CD4-positive, alpha-beta T cell treated with Interferon gamma for 1 hour (primary cell): ENCODE measurements around the gene SPRN.
"Not testable (repeated sequence)": the region's sequence is repeated elsewhere in the genome, so short reads cannot be mapped to it uniquely, and the experiment has no call there.

ENCODE experiments used
- DNase-seq: peaks from one replicate; pipeline ENCODE4 v3.0.0-alpha.2; 2020

SPRN gene

GRCh38 chr10:133405272-133405671 is 19.2 kb downstream of the SPRN start:
- no peak for DNase-seq

- DNase-seq = no peak
These were observed 20.6 kb downstream of the SPRN start for GRCh38 chr10:133403784-133404183.

- no peak for DNase-seq
These were observed 21.1 kb downstream of the SPRN start for GRCh38 chr10:133403359-133403758.

GRCh38 chr10:133401981-133402725 is 22.3 kb downstream of the SPRN start:
- DNase-seq = no peak

- no peak for DNase-seq
These were observed 22.9 kb downstream of the SPRN start for GRCh38 chr10:133401500-133401899.

- no peak for DNase-seq
These were observed 23.6 kb downstream of the SPRN start for GRCh38 chr10:133400624-133401424.

- DNase-seq = no peak
These were observed 25.3 kb downstream of the SPRN start for GRCh38 chr10:133399123-133399601.

- DNase-seq = no peak
These were observed 26.5 kb downstream of the SPRN start for GRCh38 chr10:133397938-133398337.

GRCh38 chr10:133396035-133396624 is 28.3 kb downstream of the SPRN start:
- DNase-seq = no peak

- DNase-seq = no peak
These were observed 29.6 kb downstream of the SPRN start for GRCh38 chr10:133394801-133395221.

GRCh38 chr10:133394064-133394663 is 30.3 kb downstream of the SPRN start, which contains the start of gene MTG1:
TSS of gene MTG1 (plus strand) at chr10:133394157. CDS start at chr10:133394221, 64 bp downstream.
- DNase-seq = peak; percentile 91

- no peak for DNase-seq
These were observed 30.9 kb downstream of the SPRN start for GRCh38 chr10:133393401-133394063.

GRCh38 chr10:133391761-133392518 is 32.5 kb downstream of the SPRN start:
- no peak for DNase-seq

GRCh38 chr10:133391249-133391635 is 33.2 kb downstream of the SPRN start:
- no peak for DNase-seq

- DNase-seq = no peak
These were observed 33.7 kb downstream of the SPRN start for GRCh38 chr10:133390597-133391248.

GRCh38 chr10:133388973-133389818 is 35.2 kb downstream of the SPRN start:
- peak; percentile 66 for DNase-seq

- DNase-seq = no peak
These were observed 36.0 kb downstream of the SPRN start for GRCh38 chr10:133388236-133388972.

- not testable (repeated sequence) for DNase-seq
These were observed 37.5 kb downstream of the SPRN start for GRCh38 chr10:133386951-133387350.

GRCh38 chr10:133385214-133385613 is 39.2 kb downstream of the SPRN start:
- DNase-seq = no peak
